ENCODE data around the gene SLC38A1.
"Not testable (repeated sequence)": the region's sequence is repeated elsewhere in the genome, so short reads cannot be mapped to it uniquely, and the experiment has no call there.

Gene SLC38A1

DNA sequence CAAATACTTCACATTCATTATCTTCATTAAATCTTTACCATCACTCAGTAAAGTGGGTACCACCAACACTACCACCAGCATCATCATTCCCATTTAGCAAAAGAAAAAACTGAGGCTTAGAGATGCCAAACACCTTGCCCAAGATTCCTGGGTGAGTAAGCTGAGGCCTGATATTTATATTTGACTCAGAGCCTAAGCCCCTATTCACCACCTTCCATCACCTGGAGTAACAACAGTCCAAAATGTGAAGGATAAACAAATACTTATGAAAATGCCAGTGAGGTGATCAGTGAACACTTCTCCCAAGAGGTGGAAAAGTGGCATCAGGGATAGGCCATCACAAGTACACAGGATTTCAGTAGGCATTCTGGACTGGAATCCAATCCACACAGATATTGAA lies 3.7 kb downstream of the SLC38A1 start:
- no peak for DNase-seq (ENCODE audit: extremely low read depth in 1 of 2, low read depth in 1 of 2)

DNA sequence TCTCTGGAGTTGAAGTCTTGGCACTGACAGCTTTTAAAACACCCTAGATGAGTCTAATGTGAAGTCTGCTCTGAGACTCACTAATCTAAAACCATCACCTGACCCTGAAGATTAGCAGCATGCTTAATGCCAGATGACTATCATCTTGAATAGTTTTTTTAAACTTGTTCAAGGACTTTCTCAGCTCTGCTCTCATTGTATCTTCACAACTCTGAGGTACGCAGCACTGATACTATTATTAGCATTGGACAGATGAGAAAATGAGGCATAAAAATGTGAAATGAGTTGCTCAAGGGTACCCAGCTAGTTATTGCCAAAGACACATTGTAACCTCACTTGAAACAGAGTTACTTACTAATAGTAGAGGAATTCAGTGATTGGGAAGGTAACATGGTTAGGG lies 4.8 kb downstream of the SLC38A1 start:
- no peak for DNase-seq (ENCODE audit: extremely low read depth in 1 of 2, low read depth in 1 of 2)

DNA sequence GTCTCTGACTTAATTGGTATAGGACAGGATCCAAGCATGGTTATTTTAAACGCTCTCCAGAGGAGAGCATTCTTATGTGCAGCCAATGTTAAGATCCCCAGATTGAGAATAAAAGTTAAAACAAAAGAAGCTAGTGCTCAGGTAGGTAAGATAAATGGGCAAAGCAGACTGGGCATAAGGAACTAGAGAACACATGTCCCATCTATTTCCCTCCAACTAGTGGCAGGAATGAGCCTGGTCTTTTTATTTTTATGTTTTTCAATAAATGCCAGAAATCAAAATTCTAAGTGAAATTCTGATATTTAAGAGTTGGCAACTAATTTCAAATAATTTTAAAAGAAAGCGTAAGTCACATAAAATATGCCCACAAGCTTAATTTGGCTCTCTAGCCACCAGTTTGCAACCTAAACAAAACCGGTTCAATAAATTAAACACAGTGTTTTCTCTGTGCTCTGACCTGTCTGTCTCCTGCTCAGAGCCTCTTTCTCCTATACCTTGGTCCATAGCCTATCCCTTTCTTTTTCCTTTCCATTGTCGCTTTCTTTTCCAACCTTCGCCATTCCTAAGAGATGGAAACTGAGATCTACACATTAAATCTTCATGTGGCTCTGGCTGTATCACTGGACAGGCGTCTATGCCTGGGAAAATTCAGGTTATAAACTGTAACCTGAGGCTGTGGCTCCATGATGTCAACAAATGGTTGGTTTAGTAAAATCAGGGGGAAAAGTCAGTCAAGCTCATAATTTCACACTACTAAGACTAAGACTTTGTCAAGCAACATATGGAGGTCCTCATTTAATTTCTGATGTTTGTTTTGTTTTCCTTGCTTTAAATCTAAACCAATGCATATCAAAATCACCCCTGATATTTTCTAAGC lies 5.5 kb downstream of the SLC38A1 start:
- DNase-seq (ENCODE audit: extremely low read depth in 1 of 2, low read depth in 1 of 2) = no peak

DNA sequence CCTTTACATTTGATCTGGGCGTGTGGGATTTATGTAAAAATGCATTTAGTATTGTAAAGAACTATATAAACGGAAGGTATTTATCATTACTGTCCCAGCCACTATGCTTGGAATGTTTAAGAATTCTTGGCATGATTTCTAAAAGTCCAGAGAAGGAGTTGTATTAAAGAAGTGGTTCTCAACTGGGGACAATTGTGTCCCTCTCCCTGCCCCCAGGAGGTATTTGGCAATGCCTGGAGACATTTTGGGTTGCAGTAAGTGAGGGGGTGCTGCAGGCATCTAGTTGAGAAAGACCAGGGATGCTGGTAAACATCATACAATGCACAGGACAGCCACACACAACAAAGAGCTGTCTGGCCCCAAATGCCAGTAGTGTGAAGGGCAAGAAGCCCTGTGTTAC lies 7.2 kb downstream of the SLC38A1 start:
- DNase-seq (ENCODE audit: extremely low read depth in 1 of 2, low read depth in 1 of 2) = no peak

GRCh38 chr12:46260913-46261476 lies 7.8 kb downstream of the SLC38A1 start:
- DNase-seq (ENCODE audit: extremely low read depth in 1 of 2, low read depth in 1 of 2) = no peak

- DNase-seq (ENCODE audit: extremely low read depth in 1 of 2, low read depth in 1 of 2) = no peak
These were observed 8.5 kb downstream of the SLC38A1 start for GRCh38 chr12:46260124-46260912.

DNA sequence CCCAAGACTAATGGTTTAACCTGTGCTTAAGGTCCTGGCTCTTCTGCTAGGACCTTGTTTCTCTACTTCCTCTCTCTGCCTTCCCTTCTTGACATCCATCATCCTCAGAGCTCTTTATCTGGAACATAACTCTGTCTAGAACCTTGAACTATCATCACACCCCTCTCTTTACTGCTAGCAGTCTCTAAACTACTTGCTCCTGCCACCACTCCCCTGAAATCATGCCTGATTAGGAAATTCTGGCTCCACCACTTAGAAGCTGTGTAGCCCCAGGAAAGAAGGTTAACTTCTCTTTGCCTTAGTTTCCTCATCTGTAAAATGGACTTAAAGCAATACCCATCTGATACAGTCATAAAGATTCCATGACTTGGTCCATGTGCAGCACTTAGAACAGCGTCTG lies 9.1 kb downstream of the SLC38A1 start:
- no peak for DNase-seq (ENCODE audit: extremely low read depth in 1 of 2, low read depth in 1 of 2)

DNA sequence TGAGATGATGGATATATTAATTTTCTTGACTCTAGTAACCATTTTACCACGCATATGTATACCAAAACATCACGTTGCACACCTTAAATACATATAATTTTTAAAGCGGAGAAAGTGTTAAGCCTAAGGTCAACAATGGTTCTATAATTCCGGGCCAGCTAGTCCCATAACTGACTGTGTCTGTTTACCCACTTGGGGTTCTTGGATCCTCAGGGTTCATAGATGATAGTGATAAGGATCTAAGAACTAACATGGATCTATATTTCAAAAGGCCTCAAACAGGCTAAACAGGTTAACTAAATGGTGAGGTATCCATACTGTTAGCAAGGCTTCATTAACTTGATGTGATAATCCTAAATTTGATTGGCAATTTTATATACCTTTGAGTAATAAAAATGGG lies 9.8 kb downstream of the SLC38A1 start:
- DNase-seq (ENCODE audit: extremely low read depth in 1 of 2, low read depth in 1 of 2) = no peak

DNA sequence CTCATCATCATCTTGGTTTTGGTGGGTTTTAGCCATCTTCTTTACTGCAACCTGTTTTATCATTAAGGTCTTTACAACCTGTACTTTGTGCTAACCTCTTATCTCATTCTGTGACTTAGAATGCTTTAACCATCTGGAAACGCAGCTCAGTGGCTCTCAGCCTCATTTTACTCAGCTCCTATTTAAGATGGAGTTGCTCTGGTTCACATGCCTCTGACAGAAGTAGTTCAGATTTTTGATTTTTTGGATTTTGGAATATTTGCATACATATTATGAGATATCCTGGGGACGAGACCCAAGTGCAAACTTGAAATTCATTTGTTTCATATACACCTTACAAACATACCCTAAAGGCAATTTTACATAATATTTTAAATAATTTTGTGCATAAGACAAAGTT lies 10.7 kb downstream of the SLC38A1 start:
- no peak for DNase-seq (ENCODE audit: extremely low read depth in 1 of 2, low read depth in 1 of 2)

DNA sequence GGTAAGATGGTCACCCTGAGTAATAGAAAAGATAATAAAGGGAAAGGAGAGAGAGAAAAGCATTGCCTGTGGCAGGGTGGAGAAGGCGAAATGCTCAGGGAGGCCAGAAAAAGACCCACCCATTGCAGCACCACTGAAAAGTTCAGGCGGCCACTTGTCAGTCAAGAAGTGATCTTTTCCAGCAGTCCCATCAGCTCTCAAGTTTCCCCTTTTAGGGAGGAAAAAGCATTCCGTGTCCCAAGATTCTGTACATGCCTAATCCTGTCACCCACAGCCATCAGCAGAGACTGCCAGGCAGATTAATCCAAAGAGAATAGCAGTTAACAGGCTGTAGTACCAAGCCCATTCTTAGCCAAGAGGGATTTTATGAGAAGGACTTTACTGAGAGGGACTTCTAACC lies 11.9 kb downstream of the SLC38A1 start:
- no peak for DNase-seq (ENCODE audit: extremely low read depth in 1 of 2, low read depth in 1 of 2)

DNA sequence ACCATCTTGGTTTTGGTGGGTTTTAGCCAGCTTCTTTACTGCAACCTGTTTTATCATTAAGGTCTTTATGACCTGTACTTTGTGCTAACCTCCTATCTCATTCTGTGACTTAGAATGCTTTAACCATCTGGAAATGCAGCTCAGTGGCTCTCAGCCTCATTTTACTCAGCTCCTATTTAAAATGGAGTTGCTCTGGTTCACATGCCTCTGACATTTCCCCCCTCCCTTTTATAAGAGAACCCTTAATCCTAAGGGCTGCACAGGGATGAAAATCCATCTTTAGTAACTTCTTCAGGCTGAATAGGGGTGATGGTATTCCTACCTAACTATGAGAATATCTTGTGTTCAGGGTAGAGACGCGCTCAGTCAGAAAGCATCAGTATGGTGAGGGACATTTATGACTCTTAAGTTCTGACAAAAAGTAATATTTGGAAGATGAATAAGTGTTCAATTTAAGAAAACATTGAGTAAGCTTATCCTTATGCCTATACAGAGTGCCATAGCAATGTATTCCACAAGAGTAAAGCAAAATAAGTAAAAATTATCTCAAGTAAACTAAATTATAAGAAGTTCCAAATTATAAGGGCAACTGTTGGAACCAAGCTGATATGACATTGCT lies 15.2 kb downstream of the SLC38A1 start:
- DNase-seq (ENCODE audit: extremely low read depth in 1 of 2, low read depth in 1 of 2) = no peak

DNA sequence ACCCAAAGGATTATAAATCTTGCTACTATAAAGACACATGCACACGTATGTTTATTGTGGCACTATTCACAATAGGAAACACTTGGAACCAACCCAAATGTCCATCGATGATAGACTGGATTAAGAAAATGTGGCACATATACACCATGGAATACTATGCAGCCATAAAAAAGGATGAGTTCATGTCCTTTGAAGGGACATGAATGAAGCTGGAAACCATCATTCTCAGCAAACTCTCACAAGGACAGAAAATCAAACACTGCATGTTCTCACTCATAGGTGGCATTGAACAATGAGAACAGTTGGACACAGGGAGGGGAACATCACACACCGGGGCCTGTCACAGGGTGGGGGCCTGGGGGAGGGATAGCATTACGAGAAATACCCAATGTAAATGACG lies 16.8 kb downstream of the SLC38A1 start:
- not testable (repeated sequence) for DNase-seq (ENCODE audit: extremely low read depth in 1 of 2, low read depth in 1 of 2)

DNA sequence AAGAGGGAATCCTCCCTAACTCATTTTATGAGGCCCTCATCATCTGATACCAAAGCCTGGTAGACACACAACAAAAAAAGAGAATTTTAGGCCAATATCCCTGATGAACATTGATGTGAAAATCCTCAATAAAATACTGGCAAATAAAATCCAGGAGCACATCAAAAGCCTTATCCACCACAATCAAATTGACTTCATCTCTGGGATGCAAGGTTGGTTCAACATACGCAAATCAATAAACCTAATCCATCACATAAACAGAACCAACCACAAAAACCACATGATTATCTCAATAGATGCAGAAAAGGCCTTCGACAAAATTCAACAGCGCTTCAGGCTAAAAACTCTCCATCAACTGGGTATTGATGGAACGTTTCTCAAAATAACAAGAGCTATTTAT lies 18.9 kb downstream of the SLC38A1 start:
- DNase-seq (ENCODE audit: extremely low read depth in 1 of 2, low read depth in 1 of 2) = not testable (repeated sequence)

DNA sequence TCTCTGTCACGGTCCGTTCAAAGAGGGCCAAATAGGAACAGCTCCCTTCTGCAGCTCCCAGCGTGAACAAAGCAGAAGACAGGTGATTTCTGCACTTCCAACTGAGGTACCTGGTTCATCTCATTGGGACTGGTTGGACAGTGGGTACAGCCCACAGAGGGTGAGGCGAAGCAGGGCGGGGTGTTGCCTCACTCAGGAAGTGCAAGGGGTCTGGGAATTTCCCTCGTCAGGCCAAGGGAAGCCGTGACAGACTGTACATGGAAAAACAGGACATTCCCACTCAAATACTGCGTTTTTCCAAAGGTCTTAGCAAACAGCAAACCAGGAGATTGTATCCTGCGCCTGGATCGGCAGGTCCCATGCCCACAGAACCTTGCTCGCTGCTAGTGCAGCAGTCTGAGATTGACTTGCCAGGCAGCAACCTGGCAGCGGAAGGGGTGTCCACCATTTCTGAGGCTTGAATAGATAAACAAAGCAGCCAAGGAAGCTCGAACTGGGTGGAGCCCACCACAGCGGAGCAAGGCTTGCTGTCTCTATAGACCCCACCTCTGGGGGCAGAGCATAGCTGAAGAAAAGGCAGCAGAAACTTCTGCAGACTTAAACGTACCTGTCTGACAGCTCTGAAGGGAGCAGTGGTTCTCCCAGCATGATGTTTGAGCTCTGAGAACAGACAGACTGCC lies 22.7 kb downstream of the SLC38A1 start:
- DNase-seq (ENCODE audit: extremely low read depth in 1 of 2, low read depth in 1 of 2) = no peak

- no peak for DNase-seq (ENCODE audit: extremely low read depth in 1 of 2, low read depth in 1 of 2)
These were observed 23.8 kb downstream of the SLC38A1 start for GRCh38 chr12:46244997-46245396.

- DNase-seq (ENCODE audit: extremely low read depth in 1 of 2, low read depth in 1 of 2) = no peak
These were observed 24.4 kb downstream of the SLC38A1 start for GRCh38 chr12:46244273-46244915.

- no peak for DNase-seq (ENCODE audit: extremely low read depth in 1 of 2, low read depth in 1 of 2)
These were observed 26.3 kb downstream of the SLC38A1 start for GRCh38 chr12:46242569-46242968.

DNA sequence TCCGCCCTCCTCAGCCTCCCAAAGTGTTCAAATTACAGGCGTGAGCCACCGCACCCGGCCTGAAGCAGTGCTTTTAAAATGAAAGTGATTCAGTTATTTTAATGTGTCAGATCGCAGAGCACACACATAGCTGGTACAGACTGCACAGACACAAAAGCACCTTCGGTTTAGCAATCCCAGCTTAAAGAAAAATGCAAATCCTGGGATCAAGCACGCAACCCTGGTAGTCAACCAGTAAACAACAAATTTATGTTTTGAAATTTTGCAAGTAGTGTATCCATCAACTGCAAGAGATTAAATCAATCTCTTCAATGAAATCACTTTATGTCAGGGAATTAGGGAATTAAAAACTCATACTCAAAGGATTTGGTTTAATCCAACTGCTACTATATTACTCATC lies 28.4 kb downstream of the SLC38A1 start:
- DNase-seq (ENCODE audit: extremely low read depth in 1 of 2, low read depth in 1 of 2) = no peak

- DNase-seq (ENCODE audit: extremely low read depth in 1 of 2, low read depth in 1 of 2) = no peak
These were observed 30.0 kb downstream of the SLC38A1 start for GRCh38 chr12:46238821-46239220.

DNA sequence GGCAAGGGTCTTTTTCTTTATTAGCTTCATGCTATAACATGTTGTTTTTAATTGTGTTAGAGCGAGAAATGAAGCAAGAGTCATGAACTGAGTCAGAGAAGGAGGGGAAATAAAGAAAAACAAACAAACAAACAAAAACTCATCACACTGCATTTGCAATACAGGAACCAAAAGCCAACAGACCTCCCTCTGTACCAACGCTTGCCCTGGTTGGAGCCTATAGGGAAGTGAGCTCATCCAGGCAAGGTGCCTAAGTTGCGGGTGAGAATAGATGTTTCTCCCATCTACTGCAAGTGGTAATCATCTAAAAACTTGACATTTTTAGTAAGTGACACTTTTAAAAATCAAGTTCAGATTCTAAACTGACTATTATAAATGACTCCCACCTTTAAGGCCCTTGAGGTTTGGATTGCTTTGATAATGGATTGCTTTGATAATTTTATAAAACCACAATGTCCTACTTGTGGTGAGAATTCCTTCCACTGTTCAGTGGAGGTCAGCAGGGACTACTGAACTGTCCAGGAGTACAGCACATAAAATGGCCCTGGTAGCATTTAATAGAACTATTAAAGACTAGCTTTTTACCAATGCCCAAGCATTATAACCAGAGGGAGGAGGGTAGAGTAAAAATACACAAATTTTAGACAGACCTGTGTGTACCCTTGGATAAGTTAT lies 31.3 kb downstream of the SLC38A1 start:
- DNase-seq (ENCODE audit: extremely low read depth in 1 of 2, low read depth in 1 of 2) = no peak

Data from activated CD8-positive, alpha-beta memory T cell treated with anti-CD3 and anti-CD28 coated beads for 1 hour (primary cell).